Fibroblast of mammary gland (primary cell): ENCODE measurements around the gene ACOT7.
"Not testable (repeated sequence)": the region's sequence is repeated elsewhere in the genome, so short reads cannot be mapped to it uniquely, and the experiment has no call there.

ENCODE experiments used
- DNase-seq: peaks from one replicate; pipeline ENCODE4 v3.0.0-alpha.2; 2010; ENCODE audit warnings: low read depth
- H3K4me3 ChIP-seq: 2 replicates; pipeline ENCODE4 v1.5.1; 2011; ENCODE audit warnings: low read depth, mild to moderate bottlenecking, low read length, moderate library complexity; ENCODE audit not compliant: control insufficient read depth
- TF ChIP-seq, protein P1 (sequence below): conservative IDR thresholded peaks from 2 replicates; pipeline ENCODE4 v1.5.1; 2011; ENCODE audit warnings: low read depth, low read length, inconsistent platforms; ENCODE audit not compliant: control insufficient read depth, insufficient read depth

ACOT7 gene, protein sequence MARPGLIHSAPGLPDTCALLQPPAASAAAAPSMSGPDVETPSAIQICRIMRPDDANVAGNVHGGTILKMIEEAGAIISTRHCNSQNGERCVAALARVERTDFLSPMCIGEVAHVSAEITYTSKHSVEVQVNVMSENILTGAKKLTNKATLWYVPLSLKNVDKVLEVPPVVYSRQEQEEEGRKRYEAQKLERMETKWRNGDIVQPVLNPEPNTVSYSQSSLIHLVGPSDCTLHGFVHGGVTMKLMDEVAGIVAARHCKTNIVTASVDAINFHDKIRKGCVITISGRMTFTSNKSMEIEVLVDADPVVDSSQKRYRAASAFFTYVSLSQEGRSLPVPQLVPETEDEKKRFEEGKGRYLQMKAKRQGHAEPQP

GRCh38 chr1:6393400-6394187 lies at the start of gene ACOT7:
ACOT7 (minus strand) TSS chr1:6393767; CDS start chr1:6393399, 368 bp downstream.
- H3K4me3 ChIP-seq, result peak within 1 kb of the TSS; percentile 59
- TF ChIP-seq, protein P1, sequence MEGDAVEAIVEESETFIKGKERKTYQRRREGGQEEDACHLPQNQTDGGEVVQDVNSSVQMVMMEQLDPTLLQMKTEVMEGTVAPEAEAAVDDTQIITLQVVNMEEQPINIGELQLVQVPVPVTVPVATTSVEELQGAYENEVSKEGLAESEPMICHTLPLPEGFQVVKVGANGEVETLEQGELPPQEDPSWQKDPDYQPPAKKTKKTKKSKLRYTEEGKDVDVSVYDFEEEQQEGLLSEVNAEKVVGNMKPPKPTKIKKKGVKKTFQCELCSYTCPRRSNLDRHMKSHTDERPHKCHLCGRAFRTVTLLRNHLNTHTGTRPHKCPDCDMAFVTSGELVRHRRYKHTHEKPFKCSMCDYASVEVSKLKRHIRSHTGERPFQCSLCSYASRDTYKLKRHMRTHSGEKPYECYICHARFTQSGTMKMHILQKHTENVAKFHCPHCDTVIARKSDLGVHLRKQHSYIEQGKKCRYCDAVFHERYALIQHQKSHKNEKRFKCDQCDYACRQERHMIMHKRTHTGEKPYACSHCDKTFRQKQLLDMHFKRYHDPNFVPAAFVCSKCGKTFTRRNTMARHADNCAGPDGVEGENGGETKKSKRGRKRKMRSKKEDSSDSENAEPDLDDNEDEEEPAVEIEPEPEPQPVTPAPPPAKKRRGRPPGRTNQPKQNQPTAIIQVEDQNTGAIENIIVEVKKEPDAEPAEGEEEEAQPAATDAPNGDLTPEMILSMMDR, result peak; percentile 17
- DNase-seq, result peak; percentile 75

DNA sequence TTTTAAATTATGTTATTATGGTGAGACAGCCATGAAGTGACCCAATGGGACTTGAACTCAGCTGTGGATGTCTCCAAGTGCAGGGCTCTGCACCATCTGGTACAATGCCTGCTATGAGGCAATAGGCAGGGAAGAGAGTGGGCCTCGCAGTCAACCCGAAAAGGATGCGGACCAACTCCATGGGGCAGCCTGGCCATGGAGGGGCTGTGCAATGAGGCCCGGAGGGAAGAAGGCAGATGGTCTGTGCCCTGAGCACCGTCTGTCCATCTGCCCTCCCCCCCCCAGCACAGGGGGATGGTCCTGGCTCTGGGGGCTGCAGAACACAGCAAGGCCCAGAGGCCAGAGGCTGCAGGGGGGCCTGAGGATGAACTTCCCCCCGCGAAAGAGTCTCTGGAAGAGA lies 48.0 kb upstream of the ACOT7 start:
- DNase-seq, result no peak
- TF ChIP-seq, protein P1, result no peak
- H3K4me3 ChIP-seq, result no peak overlapping the region

- H3K4me3 ChIP-seq, result no peak overlapping the region
- TF ChIP-seq, protein P1, result no peak
- DNase-seq, result peak; percentile 33
These were observed 46.9 kb upstream of the ACOT7 start for GRCh38 chr1:6440198-6441126.

- TF ChIP-seq, protein P1, result peak; percentile 81
- H3K4me3 ChIP-seq, result no peak overlapping the region
- DNase-seq, result peak; percentile 41
These were observed 44.5 kb upstream of the ACOT7 start for GRCh38 chr1:6438047-6438525.

DNA sequence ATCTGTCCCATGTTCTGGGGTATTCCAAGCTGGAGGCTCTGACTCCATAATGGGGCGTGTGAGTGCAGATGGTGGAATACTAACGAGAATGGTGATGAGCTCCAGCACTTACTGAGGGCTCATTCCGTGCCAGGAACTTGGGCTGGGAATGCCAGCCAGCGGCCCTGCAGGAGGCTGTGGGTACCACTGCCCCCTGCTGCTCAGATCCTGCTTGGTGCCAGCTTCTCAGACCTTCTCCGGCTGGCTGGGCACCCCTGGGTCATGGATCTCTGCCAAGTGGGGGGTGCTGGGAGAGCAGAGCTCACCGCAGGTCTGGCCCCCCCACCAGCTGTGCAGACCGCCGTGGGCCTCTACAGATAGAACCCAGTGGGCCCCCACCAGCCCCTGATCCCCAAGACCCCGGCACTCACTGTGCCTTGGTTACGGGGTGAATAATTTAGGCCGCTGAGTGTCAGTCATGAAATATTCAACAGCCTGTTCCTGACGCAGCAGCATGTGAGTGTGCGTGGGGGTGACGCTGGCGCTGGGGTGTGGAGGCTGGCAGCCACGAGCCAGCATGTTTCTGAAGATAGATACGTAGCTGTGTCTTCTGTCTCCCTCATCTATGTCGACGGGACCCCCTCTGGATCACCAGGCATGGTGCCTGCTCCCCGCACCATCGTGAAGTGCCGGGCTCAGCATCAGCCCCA lies 43.6 kb upstream of the ACOT7 start:
- DNase-seq, H3K4me3 ChIP-seq: not testable (repeated sequence)

GRCh38 chr1:6436277-6436676 lies 42.7 kb upstream of the ACOT7 start:
- not testable (repeated sequence) for DNase-seq, H3K4me3 ChIP-seq

DNA sequence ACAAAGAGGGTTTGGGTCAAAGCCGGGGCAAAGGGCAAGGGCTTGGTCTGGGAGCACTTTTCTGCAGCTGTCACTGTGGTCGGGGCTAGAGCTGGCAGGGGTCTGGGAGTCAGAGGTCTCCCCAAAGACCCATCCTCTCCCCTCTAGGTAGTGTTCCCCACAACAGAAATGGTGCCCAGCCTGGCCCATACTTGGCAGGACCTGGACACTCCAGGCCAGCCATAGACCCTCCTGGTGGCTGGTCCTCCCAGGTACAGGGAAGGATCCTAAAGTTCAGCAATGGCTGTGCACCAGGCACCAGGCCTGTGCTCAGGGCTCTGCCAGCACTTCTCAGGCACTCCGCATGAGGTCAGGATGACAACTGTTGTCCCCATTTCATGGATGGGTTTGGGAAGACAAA lies 42.0 kb upstream of the ACOT7 start:
- TF ChIP-seq, protein P1, result no peak
- H3K4me3 ChIP-seq, result no peak overlapping the region
- DNase-seq, result no peak
